Esophagus squamous epithelium (tissue), 5 donors: ENCODE data around the gene CASP8. TPM values are rescaled to one million over a fixed set of nuclear protein-coding genes. Genes with fewer than 3 reads are reported as not detected.

ENCODE experiments used
- DNase-seq: peaks from one replicate; lab custom pipeline; 2025; lab: John Stamatoyannopoulos, UW
- H3K27ac ChIP-seq, 4 donors: fragments of 200-600 bp; sonication (generic); one replicate each; pipeline ENCODE4 v1.5.1; 2016 to 2019; ENCODE audit warnings: mild to moderate bottlenecking in 1 of 4
- H3K27me3 ChIP-seq, 4 donors: fragments of 200-600 bp; sonication (generic); 1 replicate in 3 of 4; 2 replicates in 1 of 4; pipeline versions ENCODE4 v1.5.1 to v1.6.0; 2017 to 2021; ENCODE audit warnings: antibody characterized with exemption in 1 of 4
- H3K36me3 ChIP-seq, 3 donors: fragments of 200-600 bp; sonication (generic); one replicate each; pipeline ENCODE4 v1.5.1; 2016 to 2019
- H3K4me1 ChIP-seq, 3 donors: fragments of 200-600 bp; sonication (generic); one replicate each; pipeline ENCODE4 v1.5.1; 2017 to 2019
- H3K4me3 ChIP-seq, 4 donors: fragments of 200-600 bp; sonication (generic); 1 replicate in 3 of 4; 2 replicates in 1 of 4; pipeline ENCODE4 v1.5.1; 2016 to 2019; ENCODE audit warnings: mild to moderate bottlenecking in 2 of 4, moderate library complexity in 1 of 4
- H3K9me3 ChIP-seq, 3 donors: fragments of 200-600 bp; sonication (generic); one replicate each; pipeline ENCODE4 v1.5.1; 2016 to 2019
- POLR2A ChIP-seq, 4 donors: fragments of 450-650 bp; IDR thresholded peaks; one replicate each; pipeline ENCODE4 v1.6.1; 2017; ENCODE audit warnings: antibody characterized with exemption in 4 of 4, mild to moderate bottlenecking in 4 of 4, moderate library complexity in 3 of 4
- WGBS, 2 donors: methylation state at CpG; one replicate each; pipeline ENCODE4 v1.1.5; 2018; 5-methylcytosine and 5-hydroxymethylcytosine counted together
- intact Hi-C: fragments of 100-400 bp; cut with DNase I; formaldehyde crosslinking; loops from one replicate; pipeline ENCODE4 v1.15.0; 2022
- total RNA-seq, 4 donors: library from RNA; depleted of rRNA; stranded (reverse); fragments of >200 nt; gene quantifications; one replicate each; pipeline ENCODE4 v1.1.0, GENCODE V29; 2016
- TF ChIP-seq, protein P1 (sequence below), 6 experiments: fragments of 450-650 bp in 4 of 6; fragments of 200-600 bp in 2 of 6; sonication (generic) in 2 of 6; IDR thresholded peaks; one replicate each; pipeline ENCODE4 v1.5.1; 2016 to 2019; ENCODE audit warnings: antibody characterized with exemption in 6 of 6, mild to moderate bottlenecking in 4 of 6, moderate library complexity in 4 of 6
- donor health status: DM: yes; HTN: yes; CAD: no.

Gene CASP8
- total RNA-seq, 4 donors from 2014 or later = 13.8 to 28.2 (median 22.8) TPM

DNA sequence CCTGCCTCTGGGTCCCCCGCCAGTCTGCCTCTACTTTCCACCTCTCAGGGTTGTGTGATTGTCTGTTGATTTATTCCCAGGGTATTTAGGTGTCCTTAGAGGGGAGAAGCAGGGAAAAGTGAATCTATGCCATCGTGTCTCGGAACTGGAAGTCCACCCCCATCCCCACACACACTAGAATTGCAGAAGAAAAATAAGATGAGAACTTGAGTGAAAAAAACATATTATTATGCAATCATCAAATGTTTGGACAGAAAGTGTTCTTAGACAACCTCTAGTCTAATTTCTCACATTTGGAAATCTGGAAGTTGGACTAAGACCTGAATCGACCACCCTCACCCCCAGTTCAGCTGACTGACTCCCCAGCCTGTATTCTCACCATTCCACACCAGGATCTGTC is 14.1 kb upstream of the CASP8 start:
- H3K4me3 ChIP-seq = no peak overlapping the region
- H3K9me3 ChIP-seq = no peaks in the 10 kb centered on the region
- H3K27ac ChIP-seq = peak overlapping the region in 2 of 4 donors; percentile 17 to 19
- no peaks in the 10 kb centered on the region for H3K4me1 ChIP-seq
- 48 to 53% methylated on average over 4 of the region's 4 CpGs for WGBS, 2 donors
- DNase-seq = no peak
- intact Hi-C loops = loop anchor here (10.0 kb wide), 1 partner anchor 119 kb away; no protein-coding TSS in a partner anchor
- H3K36me3 ChIP-seq = no peaks in the 10 kb centered on the region
- TF ChIP-seq, protein P1, sequence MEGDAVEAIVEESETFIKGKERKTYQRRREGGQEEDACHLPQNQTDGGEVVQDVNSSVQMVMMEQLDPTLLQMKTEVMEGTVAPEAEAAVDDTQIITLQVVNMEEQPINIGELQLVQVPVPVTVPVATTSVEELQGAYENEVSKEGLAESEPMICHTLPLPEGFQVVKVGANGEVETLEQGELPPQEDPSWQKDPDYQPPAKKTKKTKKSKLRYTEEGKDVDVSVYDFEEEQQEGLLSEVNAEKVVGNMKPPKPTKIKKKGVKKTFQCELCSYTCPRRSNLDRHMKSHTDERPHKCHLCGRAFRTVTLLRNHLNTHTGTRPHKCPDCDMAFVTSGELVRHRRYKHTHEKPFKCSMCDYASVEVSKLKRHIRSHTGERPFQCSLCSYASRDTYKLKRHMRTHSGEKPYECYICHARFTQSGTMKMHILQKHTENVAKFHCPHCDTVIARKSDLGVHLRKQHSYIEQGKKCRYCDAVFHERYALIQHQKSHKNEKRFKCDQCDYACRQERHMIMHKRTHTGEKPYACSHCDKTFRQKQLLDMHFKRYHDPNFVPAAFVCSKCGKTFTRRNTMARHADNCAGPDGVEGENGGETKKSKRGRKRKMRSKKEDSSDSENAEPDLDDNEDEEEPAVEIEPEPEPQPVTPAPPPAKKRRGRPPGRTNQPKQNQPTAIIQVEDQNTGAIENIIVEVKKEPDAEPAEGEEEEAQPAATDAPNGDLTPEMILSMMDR (IDR thresholded peaks at IDR 0.05) = no peak
- TF ChIP-seq POLR2A (IDR thresholded peaks at IDR 0.05) = no peak
- no peaks in the 10 kb centered on the region for H3K27me3 ChIP-seq

DNA sequence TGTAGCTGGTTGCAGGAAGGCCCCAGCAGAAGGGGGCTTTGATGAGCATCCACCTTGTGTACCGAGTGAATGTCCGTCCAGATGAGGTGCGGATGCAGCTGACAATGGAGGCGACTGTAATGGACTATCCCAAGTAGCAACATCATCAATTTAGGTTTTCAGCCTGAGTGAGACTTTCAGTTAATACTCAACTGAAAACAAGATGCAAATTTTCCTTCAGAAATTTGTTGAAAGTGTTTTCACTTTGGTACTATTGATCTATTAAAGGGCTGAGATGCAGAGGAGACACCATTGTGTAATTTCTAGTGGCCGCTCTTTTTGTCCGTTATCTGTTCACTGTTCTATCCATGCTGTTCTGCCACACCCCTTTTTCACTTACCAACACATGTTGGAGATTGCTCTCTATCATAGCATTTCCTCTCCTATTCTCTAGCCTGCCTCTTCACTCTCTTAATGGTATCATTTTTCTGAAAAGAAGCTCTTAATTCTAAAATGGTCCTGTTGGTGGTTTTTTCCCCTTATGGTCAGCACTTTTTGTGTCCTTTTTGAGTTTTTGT is 12.0 kb upstream of the CASP8 start:
- H3K27ac ChIP-seq = no peak overlapping the region
- TF ChIP-seq, protein P1 (IDR thresholded peaks at IDR 0.05) = no peak
- no peak for TF ChIP-seq POLR2A (IDR thresholded peaks at IDR 0.05)
- H3K27me3 ChIP-seq = no peaks in the 10 kb centered on the region
- no peak for DNase-seq
- H3K4me1 ChIP-seq = peaks cover 0 to under 1% (median 0%) of the 10 kb centered on the region in 3 donors
- H3K4me3 ChIP-seq = no peak overlapping the region
- H3K9me3 ChIP-seq = no peaks in the 10 kb centered on the region
- 85 to 88% methylated on average over 6 of the region's 6 CpGs for WGBS, 2 donors
- intact Hi-C loops = loop anchor here (10.0 kb wide), 1 partner anchor 116 kb away; no protein-coding TSS in a partner anchor
- H3K36me3 ChIP-seq = no peaks in the 10 kb centered on the region

DNA sequence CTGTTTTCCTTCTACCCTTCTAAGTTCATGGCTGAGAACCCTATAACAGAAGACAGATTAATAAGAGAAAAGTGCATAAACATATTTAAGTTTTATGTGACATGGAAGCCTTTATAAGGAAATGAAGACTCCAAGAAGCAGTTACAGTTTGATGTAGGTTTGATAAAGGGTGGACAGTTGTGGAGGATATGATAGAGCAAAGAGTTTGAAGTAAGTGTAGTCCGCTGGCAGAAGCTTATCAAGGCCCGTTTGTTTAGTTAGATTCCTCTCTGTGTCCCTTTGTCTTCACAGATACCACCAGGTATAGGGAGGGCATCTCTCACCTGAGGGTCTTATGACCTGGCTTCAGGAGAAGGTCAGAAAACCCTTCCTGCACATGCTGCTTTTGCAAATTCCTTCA is 10.4 kb upstream of the CASP8 start:
- DNase-seq = no peak
- 88 to 94% methylated on average over 2 of the region's 2 CpGs for WGBS, 2 donors
- no peaks in the 10 kb centered on the region for H3K36me3 ChIP-seq
- TF ChIP-seq, protein P1 (IDR thresholded peaks at IDR 0.05) = no peak
- TF ChIP-seq POLR2A (IDR thresholded peaks at IDR 0.05) = no peak
- no peaks in the 10 kb centered on the region for H3K9me3 ChIP-seq
- H3K27ac ChIP-seq = no peak overlapping the region
- no peak overlapping the region for H3K4me3 ChIP-seq
- intact Hi-C loops = loop anchor here (10.0 kb wide), 1 partner anchor 115 kb away; no protein-coding TSS in a partner anchor
- H3K4me1 ChIP-seq = peaks cover 5 to 16% (median 14%) of the 10 kb centered on the region in 3 donors
- no peaks in the 10 kb centered on the region for H3K27me3 ChIP-seq

DNA sequence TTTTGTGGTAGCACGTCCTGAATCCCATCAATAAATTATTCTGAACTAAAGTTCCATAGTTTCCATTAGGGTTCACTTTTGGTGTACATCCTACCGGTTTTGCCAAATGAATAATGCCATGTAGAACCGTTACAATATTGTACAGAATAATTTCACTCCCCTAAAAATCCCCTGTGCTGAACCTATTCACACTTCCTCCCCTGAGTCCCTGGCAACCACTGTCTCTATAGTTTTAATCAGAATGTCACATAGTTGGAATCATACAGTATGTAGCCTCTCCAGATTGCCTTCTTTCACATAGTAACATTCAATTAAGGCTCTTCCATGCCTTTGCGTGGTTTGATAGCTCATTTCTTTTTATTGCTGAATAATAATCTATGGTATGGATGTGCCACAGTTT is 9.6 kb upstream of the CASP8 start:
- Histone ChIP-seq H3K36me3 (no peaks in the 10 kb centered on the region), H3K4me1 (peaks cover 7 to 24% (median 15%) of the 10 kb centered on the region in 3 donors), H3K27me3 (no peaks in the 10 kb centered on the region), H3K9me3 (no peaks in the 10 kb centered on the region), H3K27ac (no peak overlapping the region), H3K4me3 (no peak overlapping the region)
- DNase-seq = no peak
- WGBS, 2 donors = 86 to 87% methylated on average over 4 of the region's 4 CpGs
- intact Hi-C loops = no loop called here
- TF ChIP-seq, protein P1 (IDR thresholded peaks at IDR 0.05) = no peak
- no peak for TF ChIP-seq POLR2A (IDR thresholded peaks at IDR 0.05)

DNA sequence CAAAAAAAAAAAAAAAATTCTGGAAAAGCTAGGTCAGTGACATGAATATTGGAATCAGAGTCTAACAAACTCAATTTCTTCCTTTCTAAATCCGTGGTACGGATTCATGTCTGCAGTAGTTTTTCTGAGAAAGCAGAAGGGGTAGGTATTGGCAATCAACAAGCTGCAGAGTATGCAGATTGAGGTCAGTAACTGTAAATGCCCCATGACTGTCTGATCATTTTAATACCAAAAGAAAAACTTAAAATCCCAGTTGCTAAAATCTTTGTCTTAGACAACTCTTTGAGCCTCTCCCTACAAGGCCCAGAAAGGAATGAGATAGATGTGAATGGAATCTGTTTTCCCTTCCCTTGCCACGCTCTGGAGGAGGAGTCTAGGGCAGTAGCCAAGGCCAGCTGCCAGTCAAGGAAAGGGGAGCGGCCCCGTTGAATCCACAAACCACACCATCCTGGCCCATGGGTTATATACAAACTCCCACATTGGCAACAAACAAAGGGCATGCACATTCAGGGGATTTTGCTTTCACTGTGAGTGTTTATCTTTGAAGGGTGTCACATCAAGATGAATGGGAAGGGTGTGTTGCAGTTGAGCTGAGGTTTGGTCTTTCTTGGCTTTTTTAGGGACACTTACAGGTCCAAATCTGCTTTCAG is 6.1 kb upstream of the CASP8 start:
- intact Hi-C loops = no loop called here
- no peak for DNase-seq
- WGBS, 2 donors = 28 to 39% methylated on average over 4 to 5 of the region's 5 CpGs

More for the DNA sequence above, 6.1 kb upstream of the CASP8 start:
- Histone ChIP-seq H3K27me3 (no peaks in the 10 kb centered on the region), H3K27ac (peak overlapping the region; percentile 54 to 81 (median 78)), H3K36me3 (no peaks in the 10 kb centered on the region), H3K4me3 (no peak overlapping the region), H3K4me1 (peaks cover 18 to 51% (median 22%) of the 10 kb centered on the region in 3 donors), H3K9me3 (no peaks in the 10 kb centered on the region)
- TF ChIP-seq, protein P1 (IDR thresholded peaks at IDR 0.05) = no peak
- no peak for TF ChIP-seq POLR2A (IDR thresholded peaks at IDR 0.05)
